ENCODE results near the gene STPG4.
"Not testable (repeated sequence)": the region's sequence is repeated elsewhere in the genome, so short reads cannot be mapped to it uniquely, and the experiment has no call there.

STPG4 gene

DNA sequence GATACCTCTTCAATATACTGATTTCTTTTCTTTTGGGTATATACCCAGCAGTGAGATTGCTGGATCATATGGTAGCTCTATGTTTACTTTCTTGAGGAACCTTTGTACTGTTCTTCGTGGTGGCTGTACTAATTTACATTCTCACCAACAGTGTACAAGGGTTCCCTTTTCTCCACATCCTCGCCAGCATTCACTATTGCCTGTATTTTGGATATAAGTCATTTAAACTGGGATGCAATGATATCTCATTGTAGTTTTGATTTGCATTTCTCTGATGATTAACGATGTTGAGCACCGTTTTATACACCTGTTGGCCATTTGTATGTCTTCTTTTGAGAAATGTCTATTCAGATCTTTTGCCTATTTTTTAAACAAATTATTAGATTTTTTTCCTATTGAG, 30.4 kb downstream of the STPG4 start:
- DNase-seq = not testable (repeated sequence)

DNA sequence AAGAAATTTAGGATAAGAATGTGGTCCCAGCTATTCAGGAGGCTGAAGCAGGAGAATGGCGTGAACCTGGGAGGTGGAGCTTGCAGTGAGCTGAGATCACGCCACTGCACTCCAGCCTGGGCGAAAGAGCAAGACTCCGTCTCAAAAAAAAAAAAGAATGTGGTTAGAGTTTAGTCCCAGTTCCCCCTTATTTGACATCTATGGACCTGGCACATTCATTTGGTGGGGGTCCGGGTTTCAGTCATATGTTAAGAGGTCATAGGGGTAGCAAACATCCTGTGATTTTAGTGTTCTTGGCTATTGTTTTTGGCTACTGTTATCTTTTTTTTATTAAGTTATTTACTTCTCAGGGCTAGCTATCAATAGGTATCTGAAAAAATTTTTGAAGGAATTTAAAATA, 34.7 kb downstream of the STPG4 start:
- DNase-seq = not testable (repeated sequence)

DNA sequence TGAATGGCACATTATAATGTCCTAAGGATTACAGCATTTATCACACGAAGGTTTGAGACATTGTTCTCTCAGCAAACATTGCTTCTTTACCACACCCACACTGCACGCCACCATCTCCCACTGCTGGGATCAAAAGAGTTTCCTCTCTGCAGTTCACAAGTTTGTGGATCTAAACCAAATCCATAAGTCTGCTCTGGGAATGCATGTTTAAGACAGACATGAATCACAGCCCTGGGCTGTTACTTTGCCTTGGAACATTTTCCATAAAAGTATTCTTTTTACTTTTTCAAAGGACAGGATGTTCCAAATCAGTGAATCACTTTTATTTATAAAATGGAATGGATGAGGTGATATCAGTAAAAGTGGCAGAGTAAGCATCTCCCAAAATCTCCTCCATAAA, 36.1 kb downstream of the STPG4 start:
- DNase-seq = no peak

DNA sequence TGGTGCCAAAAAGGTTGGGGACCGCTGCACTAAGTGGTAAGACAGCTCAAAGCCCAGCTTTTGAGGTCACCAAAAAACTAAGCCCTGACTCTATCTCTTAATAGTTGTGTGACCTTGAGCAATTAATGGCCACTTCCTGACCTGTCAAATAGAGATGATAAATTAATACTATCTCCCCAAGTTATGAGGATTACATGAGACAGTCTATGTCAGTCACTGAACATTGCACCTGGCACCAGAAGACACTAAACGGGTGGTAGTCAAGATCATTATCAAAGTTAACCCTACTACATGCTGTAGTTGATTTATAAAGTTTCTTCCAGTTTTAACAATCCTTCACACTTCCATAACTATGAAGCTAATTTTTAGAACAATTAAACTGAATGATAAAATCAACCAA, 36.5 kb downstream of the STPG4 start:
- DNase-seq = no peak

DNA sequence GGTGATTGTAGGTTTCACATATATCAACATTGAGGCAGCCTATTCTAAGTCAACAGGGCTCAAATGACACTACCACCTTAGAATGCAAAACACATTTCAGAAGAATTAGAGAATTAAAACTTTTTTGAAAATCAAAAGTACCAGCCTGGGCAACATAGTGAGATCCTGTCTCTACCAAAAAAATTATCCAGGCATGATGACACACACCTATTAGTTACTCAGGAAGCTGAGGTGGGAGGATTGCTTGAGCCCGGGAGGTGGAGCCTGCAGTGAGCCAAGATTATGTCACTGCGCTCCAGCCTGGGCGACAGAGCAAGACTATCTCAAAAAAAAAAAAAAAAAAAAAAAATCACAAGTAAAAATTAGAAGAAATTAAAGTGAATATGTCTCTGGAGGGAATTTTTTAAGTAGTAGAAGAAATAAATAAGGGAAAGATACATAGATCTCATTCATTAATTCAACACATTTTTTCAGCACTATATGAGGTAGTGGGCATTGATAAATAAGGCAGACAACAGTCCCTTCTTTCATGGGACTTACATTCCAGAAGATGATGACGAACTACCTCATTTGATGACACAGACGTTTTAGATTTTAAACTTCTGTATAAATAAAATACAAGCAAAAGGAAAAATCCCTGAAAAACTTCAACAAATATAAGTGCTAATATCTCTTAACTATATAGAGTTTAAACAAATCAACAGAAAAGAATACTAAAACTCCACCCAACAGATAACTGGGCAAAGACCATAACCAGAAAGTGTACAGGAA, 42.3 kb downstream of the STPG4 start:
- no peak for DNase-seq

DNA sequence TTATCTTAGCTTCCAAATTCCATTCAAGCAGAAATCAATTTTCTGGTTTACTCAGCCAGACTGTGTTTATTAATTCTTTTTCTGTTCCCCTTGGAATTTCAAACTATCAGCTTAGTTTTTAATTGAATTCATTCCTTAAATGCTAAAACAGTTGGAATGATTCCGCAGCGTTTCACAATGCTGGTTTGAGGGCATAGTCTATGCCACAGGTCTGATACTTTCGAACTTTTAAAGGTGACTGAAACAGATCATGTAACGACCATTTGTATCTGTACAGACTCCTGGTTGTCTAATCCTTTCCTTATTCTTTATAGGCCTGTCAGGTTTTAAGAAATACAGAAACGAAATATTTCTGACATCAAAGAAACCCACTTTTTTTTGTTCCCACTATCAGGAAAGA, 45.4 kb downstream of the STPG4 start:
- no peak for DNase-seq

DNA sequence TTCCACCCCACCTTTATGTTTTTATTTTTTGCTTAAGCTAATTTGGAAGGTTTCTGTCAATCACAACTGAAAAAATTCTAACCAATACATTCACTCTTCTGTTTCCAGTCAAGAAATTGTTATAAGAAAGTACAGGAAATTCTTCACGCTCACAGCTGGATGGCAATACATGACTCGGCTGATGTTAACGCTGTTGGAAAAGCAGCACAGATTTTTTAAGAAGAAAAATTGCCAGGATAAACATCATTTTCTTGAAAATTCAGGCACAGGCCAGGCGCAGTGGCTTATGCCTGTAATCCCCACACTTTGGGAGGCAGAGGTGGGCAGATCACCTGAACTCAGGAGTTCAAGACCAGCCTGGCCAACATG, 46.1 kb downstream of the STPG4 start:
- no peak for DNase-seq

DNA sequence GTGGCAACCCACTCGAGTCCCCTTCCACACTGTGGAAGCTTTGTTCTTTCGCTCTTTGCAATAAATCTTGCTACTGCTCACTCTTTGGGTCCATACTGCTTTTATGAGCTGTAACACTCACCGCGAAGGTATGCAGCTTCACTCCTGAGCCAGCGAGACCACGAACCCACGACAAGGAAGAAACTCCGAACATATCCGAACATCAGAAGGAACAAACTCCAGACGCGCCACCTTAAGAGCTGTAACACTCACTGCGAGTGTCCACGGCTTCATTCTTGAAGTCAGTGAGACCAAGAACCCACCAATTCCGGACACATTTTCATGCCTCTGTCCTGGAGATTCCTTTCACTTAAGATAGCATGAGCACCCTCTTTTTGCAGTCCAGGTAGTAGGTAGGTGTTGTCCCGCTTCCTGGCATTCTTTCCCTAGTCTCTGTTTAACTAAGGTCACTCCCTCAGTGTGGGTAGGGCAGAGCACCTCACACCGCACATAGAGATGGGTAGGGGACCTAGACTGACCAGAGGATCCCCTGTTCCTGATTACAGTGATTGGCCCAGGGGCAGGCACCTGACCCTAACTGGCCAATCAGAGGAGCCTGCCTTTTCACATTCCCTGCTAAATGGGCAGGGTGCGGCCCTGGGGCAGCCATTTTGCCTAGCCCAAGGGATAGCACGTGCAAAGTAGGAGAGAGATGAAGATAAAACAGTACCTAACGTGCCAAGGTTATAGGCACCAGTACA, 46.7 kb downstream of the STPG4 start:
- DNase-seq = peak; percentile 60

DNA sequence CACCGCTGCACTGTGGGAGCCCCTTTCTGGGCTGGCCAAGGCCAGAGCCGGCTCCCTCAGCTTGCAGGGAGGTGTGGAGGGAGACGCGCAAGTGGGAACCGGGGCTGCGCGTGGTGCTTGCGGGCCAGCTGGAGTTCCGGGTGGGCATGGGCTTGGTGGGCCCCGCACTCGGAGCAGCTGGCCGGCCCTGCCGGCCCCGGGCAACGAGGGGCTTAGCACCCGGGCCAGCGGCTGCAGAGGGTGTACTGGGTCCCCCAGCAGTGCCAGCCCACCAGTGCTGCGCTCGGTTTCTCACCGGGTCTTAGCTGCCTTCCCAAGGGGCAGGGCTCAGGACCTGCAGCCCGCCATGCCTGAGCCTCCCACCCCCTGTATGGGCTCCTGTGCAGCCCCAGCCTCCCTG, 47.9 kb downstream of the STPG4 start:
- DNase-seq = not testable (repeated sequence)

DNA sequence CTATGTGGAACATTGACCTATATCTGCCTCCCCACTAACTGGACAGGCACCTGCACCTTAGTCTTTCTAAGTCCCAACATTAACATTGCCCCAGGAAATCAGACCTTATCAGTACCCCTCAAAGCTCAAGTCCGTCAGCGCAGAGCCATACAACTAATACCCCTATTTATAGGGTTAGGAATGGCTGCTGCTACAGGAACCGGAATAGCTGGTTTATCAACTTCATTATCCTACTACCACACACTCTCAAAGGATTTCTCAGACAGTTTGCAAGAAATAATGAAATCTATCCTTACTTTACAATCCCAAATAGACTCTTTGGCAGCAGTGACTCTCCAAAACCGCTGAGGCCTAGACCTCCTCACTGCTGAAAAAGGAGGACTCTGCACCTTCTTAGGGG, 48.9 kb downstream of the STPG4 start:
- DNase-seq = not testable (repeated sequence)

DNA sequence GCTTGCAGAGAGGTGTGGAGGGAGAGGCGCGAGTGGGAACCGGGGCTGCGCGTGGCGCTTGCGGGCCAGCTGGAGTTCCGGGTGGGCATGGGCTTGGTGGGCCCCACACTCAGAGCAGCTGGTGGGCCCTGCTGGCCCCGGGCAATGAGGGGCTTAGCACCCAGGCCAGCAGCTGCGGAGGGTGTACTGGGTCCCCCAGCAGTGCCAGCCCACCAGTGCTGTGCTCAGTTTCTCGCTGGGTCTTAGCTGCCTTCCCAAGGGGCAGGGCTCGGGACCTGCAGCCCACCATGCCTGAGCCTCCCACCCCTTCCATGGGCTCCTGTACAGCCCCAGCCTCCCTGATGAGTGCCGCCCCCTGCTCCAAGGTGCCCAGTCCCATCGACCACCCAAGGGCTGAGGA, 55.4 kb downstream of the STPG4 start:
- DNase-seq = not testable (repeated sequence)

DNA sequence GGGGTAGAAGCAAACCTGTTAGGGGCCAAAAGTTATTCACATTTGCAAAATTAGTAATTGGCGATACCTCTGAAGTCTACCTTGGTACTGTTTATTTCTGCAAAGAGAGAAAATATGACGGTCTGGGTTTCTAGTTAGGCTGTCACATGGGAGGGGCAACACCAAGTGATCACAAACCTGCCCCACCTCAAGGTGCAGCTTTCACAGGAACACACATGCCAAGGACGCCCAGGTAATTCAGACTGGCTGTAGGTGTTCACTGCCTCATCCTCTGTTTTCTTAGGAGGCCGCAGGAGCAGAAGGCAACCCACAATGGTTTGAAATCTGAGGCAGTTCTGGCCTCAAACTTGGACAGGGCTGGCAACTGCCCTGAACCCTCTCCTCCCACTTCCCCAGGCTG, 56.2 kb downstream of the STPG4 start:
- no peak for DNase-seq

DNA sequence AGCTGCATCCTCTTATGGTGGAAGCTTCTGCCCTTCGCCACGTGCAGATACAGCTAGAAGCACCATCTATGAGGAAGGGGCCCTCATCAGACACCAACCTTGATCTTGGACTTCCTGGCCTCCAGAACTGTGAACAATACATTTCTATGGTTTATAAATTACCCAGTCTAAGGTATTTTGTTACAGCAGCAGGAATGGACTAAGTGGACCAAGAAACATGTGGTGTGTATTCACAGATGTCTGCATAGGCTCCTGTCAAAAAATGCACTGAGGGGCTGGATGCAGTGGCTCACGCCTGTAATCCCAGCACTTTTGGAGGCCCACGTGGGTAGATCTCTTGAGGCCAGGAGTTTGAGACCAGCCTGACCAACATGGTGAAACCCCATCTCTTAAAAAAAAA, 57.5 kb downstream of the STPG4 start:
- no peak for DNase-seq

DNA sequence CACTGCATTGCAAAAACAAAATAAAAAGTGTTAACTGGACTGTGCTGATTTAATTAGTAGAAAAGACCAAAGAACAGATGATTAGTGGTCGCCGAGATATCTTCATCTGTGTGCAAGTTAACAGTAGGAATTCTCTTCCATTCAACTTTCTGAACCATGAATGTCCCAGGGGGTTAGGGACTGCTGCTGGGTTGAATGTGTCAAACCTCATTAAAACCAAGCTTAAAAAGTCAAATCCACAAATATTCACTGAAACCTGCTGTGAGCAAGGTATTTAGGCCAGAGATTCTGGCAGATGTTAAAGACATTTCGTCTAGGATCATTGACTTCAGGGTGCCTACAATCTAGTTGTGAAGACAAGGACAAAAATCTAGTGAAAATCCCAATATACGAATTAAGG, 58.7 kb downstream of the STPG4 start:
- no peak for DNase-seq

DNA sequence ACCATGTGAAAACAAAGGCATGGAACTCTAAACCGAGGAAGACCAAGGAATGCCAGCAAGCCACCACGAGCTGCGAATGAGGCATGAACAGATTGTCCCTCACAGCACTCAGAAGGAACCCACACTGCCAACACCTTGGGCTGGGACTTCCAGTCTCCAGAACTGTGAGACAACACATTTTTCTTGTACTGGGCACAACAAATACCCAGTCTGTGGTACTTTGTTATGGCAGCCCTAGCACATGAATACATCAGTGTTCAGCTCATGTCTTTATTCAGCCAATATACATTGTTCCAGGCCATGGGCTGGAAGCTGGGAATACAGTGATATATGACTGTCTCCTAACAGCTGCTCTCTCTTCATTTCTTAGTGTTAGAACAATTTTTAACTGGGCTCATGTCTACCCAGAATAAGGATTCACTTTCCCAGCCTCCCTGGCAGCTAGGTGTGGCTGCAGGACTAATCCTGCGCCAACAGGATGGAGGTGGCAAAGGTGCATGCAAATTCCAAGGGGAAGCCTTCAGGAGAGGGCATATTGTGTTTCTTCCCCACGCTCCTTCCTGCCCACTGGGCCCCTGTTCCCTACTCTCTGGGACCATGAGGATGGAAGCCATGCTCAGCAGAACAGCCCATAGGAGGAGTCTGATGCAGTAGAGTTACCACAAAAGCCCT, 59.6 kb downstream of the STPG4 start:
- DNase-seq = no peak

DNA sequence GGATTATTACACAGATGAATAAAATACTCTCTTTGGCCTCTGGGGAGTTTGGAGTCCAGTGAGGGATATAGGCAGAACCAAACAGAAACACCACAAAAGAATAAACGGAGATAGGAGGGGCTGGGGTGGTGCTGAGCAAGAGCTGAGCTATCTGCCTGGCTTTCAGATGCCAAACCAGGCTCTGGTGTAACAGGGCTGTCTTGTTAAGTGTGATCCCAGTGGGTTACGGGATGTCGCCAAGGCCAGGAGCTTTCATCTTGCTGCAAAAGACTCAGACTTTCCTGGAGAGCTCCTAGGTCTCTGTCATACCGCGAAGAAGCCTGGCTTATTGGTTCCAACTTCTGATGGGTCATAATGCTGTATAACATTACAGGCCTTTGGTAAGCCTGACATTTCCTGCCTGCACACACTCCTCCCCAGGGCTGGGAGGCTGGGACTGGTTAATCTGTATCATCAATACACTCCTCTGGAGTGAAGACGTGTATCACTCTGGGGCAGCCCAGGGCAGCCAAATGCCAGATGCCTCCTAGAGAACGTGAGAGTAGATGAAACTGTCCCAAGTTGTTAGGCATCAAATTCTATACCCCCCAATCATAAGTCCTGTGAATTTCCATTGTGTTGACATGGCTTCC, 60.5 kb downstream of the STPG4 start:
- no peak for DNase-seq

DNA sequence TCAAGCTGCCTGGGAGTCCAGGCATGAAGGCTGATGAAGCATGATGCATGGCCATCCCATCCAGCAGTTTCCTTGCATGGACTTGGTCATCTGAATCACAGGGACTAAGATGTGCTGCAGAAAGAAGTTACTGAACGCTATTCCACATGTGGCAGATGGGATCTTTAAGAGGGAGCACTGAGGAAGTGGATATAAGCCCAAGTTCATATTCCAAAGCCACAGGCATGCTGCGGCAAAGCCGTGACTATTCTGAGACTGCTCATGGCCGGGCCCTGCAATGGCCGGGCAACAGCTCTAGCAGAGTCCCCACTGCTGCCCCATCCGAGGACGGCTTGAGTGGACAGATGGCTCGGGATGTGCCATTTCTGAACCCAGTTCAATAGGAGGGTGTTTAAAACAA, 61.5 kb downstream of the STPG4 start:
- DNase-seq = no peak

DNA sequence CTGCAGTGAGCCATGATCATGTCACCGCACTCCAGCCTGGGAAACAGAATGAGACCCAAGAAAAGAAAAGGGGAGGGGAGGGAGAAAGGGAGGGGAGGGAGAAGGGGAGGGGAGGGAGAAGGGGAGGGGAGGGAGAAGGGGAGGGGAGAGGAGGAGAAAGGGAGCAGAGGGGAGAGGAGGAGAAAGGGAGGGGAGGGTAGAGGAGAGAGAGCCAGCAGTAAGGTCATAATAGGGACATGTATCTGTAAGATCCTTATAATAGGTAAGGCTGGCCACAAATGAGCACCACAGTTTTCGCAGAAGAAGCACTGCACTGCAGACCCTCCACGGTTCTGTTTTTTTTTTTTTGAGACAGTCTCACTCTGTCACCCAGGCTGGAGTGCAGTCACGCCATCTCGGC, 62.6 kb downstream of the STPG4 start:
- DNase-seq = no peak

DNA sequence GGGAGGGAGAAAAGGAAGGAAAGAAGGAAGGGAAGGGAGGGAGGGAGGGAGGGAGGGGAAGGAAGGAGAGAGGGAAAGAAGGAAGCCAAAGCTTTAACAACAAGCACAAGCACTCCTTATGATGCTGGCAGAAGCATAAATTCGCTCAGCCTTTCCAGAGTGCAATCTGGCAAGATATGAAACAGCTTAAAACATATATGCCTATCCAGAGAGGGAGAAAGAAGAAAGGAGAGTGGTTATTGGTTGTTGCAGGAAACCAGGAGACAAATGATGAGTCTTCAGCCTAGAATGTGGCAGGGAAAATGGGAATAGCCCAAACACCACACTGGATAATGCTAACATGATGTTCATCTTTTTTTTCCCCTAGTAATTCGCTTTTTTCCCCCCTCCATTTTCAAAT, 64.0 kb downstream of the STPG4 start:
- DNase-seq = no peak

DNA sequence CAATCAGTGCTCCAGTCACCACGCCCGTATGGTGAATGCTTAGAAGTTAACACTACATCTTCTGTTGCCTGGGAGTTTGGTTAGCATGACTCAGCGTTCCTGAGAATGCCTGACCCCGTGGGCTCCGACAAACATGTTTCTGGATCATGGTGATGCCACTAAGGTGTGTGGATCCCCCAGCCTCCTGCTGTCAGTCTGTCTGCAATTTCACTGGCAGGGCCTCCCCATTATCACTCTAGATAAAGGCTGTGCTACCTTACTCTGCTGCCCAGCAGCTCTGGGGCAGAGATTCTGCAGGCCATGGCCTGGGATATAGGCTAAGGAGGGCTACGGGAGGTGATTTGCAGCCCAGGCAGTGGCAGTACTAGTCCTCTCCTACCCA, 66.0 kb downstream of the STPG4 start:
- no peak for DNase-seq

DNA sequence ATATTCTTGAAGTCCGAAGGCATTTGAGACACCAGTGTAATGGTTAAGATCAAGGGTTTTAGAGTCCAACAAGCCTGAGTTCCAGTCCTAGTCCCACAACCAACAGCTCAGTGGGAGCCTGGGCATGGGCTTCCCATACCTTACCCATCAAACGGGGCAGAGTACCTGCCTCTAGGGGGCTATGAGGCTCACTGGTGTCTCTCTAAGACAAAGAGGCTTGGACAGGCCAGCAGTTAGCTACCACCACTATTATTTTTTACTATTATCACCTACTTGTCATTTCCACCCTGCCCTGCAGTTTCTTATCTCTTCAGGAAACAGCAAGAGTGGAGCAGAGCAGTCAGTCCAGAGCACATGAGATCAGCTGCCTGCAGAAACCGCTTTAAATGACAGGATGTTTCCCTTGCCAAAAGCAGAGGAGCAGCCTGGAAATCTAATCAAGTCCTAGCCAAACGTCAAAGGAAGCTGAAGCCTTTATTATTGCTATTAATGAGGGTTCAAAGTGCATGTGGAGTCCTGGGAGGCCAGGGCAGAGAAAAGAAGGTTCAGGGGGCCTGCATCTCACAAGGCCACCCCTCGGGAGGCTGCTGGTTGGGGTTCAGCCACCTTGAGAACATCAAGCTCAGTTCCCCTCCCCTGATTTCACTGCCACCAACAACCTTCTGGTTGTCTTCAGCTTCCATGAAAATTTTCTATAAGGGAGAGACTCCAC, 66.6 kb downstream of the STPG4 start:
- no peak for DNase-seq

DNA sequence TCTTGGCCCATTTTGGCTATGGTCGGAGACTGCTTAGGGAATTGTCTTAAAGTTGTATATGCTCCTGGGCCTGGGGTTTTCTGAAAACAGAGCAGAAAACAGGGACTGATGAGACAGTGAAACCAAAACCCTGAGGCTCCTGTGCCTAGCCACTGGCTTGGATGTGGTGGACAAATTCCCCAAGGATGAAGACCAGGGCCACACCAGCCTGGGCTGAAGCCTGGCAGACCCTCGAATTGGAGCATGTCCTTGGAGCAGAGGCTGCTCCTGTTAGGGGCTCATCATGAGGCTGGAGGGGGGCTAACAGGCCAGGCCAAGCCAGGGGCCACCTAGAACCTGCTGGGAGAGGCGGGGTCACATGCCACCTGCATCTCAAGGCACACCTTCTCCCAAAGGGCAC, 68.1 kb downstream of the STPG4 start:
- no peak for DNase-seq

DNA sequence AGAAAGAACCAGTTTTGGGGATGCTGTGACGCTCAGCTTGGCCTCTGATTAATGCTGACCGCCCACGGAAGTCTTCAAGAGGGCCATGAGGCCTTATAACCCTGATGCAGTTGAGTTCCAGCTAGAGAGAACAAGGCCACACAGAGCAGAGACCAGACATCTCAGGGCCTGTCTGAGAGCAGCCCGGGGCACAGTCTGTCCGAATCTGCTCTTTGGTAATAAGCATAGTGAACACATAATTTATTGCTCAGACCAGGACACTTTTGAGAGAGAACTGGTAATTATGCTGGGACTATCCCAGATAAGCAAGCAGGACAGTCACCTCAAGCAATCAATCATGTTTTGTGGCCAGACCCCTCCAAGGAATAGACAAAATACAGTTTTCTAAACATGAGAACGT, 68.5 kb downstream of the STPG4 start:
- DNase-seq = no peak
